ENCODE data around the gene ARHGEF19.
"Not testable (repeated sequence)": the region's sequence is repeated elsewhere in the genome, so short reads cannot be mapped to it uniquely, and the experiment has no call there.

Gene ARHGEF19

GRCh38 chr1:16196874-16197273 is 15.6 kb downstream of the ARHGEF19 start:
- no peak for DNase-seq (ENCODE audit: low read depth in 1 of 2, low spot score in 1 of 2)
- TF ChIP-seq, protein P1, sequence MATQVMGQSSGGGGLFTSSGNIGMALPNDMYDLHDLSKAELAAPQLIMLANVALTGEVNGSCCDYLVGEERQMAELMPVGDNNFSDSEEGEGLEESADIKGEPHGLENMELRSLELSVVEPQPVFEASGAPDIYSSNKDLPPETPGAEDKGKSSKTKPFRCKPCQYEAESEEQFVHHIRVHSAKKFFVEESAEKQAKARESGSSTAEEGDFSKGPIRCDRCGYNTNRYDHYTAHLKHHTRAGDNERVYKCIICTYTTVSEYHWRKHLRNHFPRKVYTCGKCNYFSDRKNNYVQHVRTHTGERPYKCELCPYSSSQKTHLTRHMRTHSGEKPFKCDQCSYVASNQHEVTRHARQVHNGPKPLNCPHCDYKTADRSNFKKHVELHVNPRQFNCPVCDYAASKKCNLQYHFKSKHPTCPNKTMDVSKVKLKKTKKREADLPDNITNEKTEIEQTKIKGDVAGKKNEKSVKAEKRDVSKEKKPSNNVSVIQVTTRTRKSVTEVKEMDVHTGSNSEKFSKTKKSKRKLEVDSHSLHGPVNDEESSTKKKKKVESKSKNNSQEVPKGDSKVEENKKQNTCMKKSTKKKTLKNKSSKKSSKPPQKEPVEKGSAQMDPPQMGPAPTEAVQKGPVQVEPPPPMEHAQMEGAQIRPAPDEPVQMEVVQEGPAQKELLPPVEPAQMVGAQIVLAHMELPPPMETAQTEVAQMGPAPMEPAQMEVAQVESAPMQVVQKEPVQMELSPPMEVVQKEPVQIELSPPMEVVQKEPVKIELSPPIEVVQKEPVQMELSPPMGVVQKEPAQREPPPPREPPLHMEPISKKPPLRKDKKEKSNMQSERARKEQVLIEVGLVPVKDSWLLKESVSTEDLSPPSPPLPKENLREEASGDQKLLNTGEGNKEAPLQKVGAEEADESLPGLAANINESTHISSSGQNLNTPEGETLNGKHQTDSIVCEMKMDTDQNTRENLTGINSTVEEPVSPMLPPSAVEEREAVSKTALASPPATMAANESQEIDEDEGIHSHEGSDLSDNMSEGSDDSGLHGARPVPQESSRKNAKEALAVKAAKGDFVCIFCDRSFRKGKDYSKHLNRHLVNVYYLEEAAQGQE (IDR thresholded peaks at IDR 0.05; ENCODE audit: insufficient replicate concordance, low read depth) = no peak
- TF ChIP-seq, protein P2, sequence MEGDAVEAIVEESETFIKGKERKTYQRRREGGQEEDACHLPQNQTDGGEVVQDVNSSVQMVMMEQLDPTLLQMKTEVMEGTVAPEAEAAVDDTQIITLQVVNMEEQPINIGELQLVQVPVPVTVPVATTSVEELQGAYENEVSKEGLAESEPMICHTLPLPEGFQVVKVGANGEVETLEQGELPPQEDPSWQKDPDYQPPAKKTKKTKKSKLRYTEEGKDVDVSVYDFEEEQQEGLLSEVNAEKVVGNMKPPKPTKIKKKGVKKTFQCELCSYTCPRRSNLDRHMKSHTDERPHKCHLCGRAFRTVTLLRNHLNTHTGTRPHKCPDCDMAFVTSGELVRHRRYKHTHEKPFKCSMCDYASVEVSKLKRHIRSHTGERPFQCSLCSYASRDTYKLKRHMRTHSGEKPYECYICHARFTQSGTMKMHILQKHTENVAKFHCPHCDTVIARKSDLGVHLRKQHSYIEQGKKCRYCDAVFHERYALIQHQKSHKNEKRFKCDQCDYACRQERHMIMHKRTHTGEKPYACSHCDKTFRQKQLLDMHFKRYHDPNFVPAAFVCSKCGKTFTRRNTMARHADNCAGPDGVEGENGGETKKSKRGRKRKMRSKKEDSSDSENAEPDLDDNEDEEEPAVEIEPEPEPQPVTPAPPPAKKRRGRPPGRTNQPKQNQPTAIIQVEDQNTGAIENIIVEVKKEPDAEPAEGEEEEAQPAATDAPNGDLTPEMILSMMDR (IDR thresholded peaks at IDR 0.05; ENCODE audit: insufficient read depth, low read length) = no peak
- H3K27ac ChIP-seq (replicated peaks) = no peak overlapping the region
- H3K27me3 ChIP-seq (ENCODE audit: insufficient read depth, poor library complexity, severe bottlenecking) = no peaks in the 10 kb centered on the region
- no peak overlapping the region for H3K4me3 ChIP-seq (replicated peaks; ENCODE audit: insufficient read depth, low read length)

GRCh38 chr1:16196139-16196538 is 16.3 kb downstream of the ARHGEF19 start:
- not testable (repeated sequence) for DNase-seq (ENCODE audit: low read depth in 1 of 2, low spot score in 1 of 2); H3K27me3 ChIP-seq (ENCODE audit: insufficient read depth, poor library complexity, severe bottlenecking); H3K4me3 ChIP-seq (replicated peaks; ENCODE audit: insufficient read depth, low read length); H3K27ac ChIP-seq (replicated peaks)

GRCh38 chr1:16195518-16195905 is 16.9 kb downstream of the ARHGEF19 start:
- Histone ChIP-seq H3K27ac (replicated peaks) (no peak overlapping the region), H3K27me3 (ENCODE audit: insufficient read depth, poor library complexity, severe bottlenecking) (no peaks in the 10 kb centered on the region), H3K4me3 (replicated peaks; ENCODE audit: insufficient read depth, low read length) (no peak overlapping the region)
- no peak for DNase-seq (ENCODE audit: low read depth in 1 of 2, low spot score in 1 of 2)
- TF ChIP-seq, protein P1 (IDR thresholded peaks at IDR 0.05; ENCODE audit: insufficient replicate concordance, low read depth) = no peak
- TF ChIP-seq POLR2AphosphoS5 (IDR thresholded peaks at IDR 0.05; ENCODE audit: low read depth) (no peak), SPI1 (IDR thresholded peaks at IDR 0.05; ENCODE audit: borderline replicate concordance, low read depth) (no peak), GABPA (IDR thresholded peaks at IDR 0.05; ENCODE audit: low read depth) (no peak)
- TF ChIP-seq, protein P2 (IDR thresholded peaks at IDR 0.05; ENCODE audit: insufficient read depth, low read length) = no peak

DNA sequence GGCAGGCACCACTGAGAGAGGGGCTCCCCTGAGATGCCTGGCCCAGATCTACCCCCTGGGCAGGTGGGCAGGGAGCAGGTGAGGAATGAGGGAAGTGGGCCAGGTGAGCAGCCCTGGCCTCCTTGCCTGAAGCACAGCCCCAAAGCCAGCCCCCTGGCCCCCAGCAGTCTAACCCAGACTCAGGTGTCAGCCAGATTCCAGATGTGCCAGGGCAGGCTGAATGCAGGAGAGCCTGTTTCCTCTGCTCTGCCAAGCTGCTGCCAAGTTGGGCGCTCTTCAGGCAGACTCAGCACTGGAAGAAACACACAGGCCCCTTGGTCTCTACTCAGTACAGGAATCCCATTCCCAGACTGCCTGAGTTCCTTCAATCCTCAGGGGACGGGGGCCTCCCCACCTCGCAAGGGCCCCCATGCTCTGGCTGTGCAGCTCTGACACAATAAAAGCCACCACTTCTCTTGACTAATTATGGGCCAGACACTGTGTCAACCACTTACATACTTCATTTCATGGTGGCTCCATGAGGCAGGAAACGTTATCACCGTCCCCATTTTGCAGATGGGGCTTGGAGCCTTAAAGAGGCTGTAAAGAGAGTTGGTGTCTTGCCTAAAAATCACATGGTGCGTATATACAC is 20.4 kb downstream of the ARHGEF19 start:
- Histone ChIP-seq H3K4me3 (replicated peaks; ENCODE audit: insufficient read depth, low read length) (no peak overlapping the region), H3K27ac (replicated peaks) (no peak overlapping the region), H3K27me3 (ENCODE audit: insufficient read depth, poor library complexity, severe bottlenecking) (no peaks in the 10 kb centered on the region)
- TF ChIP-seq, protein P2 (IDR thresholded peaks at IDR 0.05; ENCODE audit: insufficient read depth, low read length) = no peak
- TF ChIP-seq POLR2AphosphoS5 (IDR thresholded peaks at IDR 0.05; ENCODE audit: low read depth) = no peak
- no peak for TF ChIP-seq GABPA (IDR thresholded peaks at IDR 0.05; ENCODE audit: low read depth)
- TF ChIP-seq, protein P1 (IDR thresholded peaks at IDR 0.05; ENCODE audit: insufficient replicate concordance, low read depth) = no peak
- DNase-seq (ENCODE audit: low read depth in 1 of 2, low spot score in 1 of 2) = no peak
